GM23338 (cell line): ENCODE measurements around the gene ZBTB22.

Experiments used
- CREB1 ChIP-seq: fragments of 250-450 bp; sonication (Bioruptor Pico); IDR thresholded peaks from 2 replicates; pipeline ENCODE4 v1.5.0; 2020; ENCODE audit warnings: low read depth, mild to moderate bottlenecking, moderate library complexity
- CTCF ChIP-seq, 2 experiments: fragments of 200-600 bp in 1 of 2; sonication (generic) in 1 of 2; conservative IDR thresholded peaks; 2 replicates each; pipeline versions ENCODE4 v1.5.1 to v1.6.1; 2016 to 2017; ENCODE audit warnings: antibody characterized with exemption in 2 of 2, low read depth in 2 of 2, mild to moderate bottlenecking in 2 of 2, moderate library complexity in 1 of 2
- ETS1 ChIP-seq: IDR thresholded peaks from 2 replicates; pipeline ENCODE4 v1.6.1; 2016; ENCODE audit warnings: antibody characterized with exemption
- EZH2 ChIP-seq: fragments of 200-600 bp; sonication (generic); IDR thresholded peaks from one replicate; pipeline ENCODE4 v1.8.0; 2017; ENCODE audit warnings: antibody characterized with exemption, mild to moderate bottlenecking, low read depth; ENCODE audit not compliant: unreplicated experiment
- EZH2phosphoT487 ChIP-seq: fragments of 200-600 bp; sonication (generic); IDR thresholded peaks from one replicate; pipeline ENCODE4 v1.8.1; 2018; ENCODE audit warnings: antibody characterized with exemption; ENCODE audit not compliant: unreplicated experiment
- POLR2AphosphoS5 ChIP-seq: IDR thresholded peaks from 2 replicates; pipeline ENCODE4 v1.6.1; 2016; ENCODE audit warnings: antibody characterized with exemption, low read depth
- REST ChIP-seq: IDR thresholded peaks from one replicate; pipeline ENCODE4 v1.6.1; 2018; ENCODE audit warnings: antibody characterized with exemption; ENCODE audit not compliant: unreplicated experiment
- STAT1 ChIP-seq: IDR thresholded peaks from one replicate; pipeline ENCODE4 v1.6.1; 2016; ENCODE audit warnings: antibody characterized with exemption; ENCODE audit not compliant: unreplicated experiment
- ZNF114 ChIP-seq: fragments of 250-450 bp; sonication (Bioruptor Pico); IDR thresholded peaks from 2 replicates; pipeline ENCODE4 v1.5.0; 2020; ENCODE audit warnings: mild to moderate bottlenecking, moderate library complexity
- ZNF331 ChIP-seq: fragments of 250-450 bp; sonication (Bioruptor Pico); IDR thresholded peaks from 2 replicates; pipeline ENCODE4 v1.5.0; 2020; ENCODE audit warnings: low read depth, mild to moderate bottlenecking, moderate library complexity

- no peak for TF ChIP-seq CTCF (conservative IDR thresholded peaks at IDR 0.05; ENCODE audit: low read depth in 2 of 2)
- no peak for TF ChIP-seq EZH2phosphoT487
- TF ChIP-seq CREB1, result no peak
- TF ChIP-seq REST, result no peak
- peak; percentile 61 for TF ChIP-seq POLR2AphosphoS5
- TF ChIP-seq EZH2, result no peak
- TF ChIP-seq ETS1, result no peak
- no peak for TF ChIP-seq STAT1
- no peak for TF ChIP-seq ZNF331 (CRISPR knock-in tag)
- TF ChIP-seq ZNF114 (CRISPR knock-in tag), result no peak
Measured at GRCh38 chr6:33297406-33297955, 20.1 kb downstream of the ZBTB22 start.
